SK-N-SH treated with all-trans-retinoic acid at 6 μM for 48 hours (cell line): ENCODE data around the gene SERPINF2.
"Not testable (repeated sequence)": the region's sequence is repeated elsewhere in the genome, so short reads cannot be mapped to it uniquely, and the experiment has no call there.

ENCODE experiments used
- ATAC-seq: fragments of 200-7000 bp; cut with Tn5 transposase; 3 replicates; pipeline ENCODE4 v1.9.1; 2020; ENCODE audit warnings: mild to moderate bottlenecking, moderate library complexity
- ARNTL ChIP-seq: fragments of 450-650 bp; formaldehyde crosslinking; IDR thresholded peaks from 2 replicates; pipeline ENCODE4 v1.5.0; 2020; ENCODE audit warnings: low read depth, mild to moderate bottlenecking, moderate library complexity, borderline replicate concordance
- BACH2 ChIP-seq: fragments of 250-450 bp; sonication (Bioruptor Pico); IDR thresholded peaks from 2 replicates; pipeline ENCODE4 v1.9.0; 2021; ENCODE audit warnings: mild to moderate bottlenecking, borderline replicate concordance
- CREB5 ChIP-seq: fragments of 250-450 bp; sonication (Bioruptor Pico); IDR thresholded peaks from 2 replicates; pipeline ENCODE4 v1.5.1; 2020; ENCODE audit warnings: low read depth, mild to moderate bottlenecking, moderate library complexity
- CSDC2 ChIP-seq: fragments of 250-450 bp; sonication (Bioruptor Pico); IDR thresholded peaks from 2 replicates; pipeline ENCODE4 v1.5.0; 2020; ENCODE audit warnings: mild to moderate bottlenecking, moderate library complexity
- CSRNP3 ChIP-seq: fragments of 250-450 bp; sonication (Bioruptor Pico); IDR thresholded peaks from 2 replicates; pipeline ENCODE4 v1.5.1; 2021; ENCODE audit warnings: mild to moderate bottlenecking, moderate library complexity
- ESRRG ChIP-seq: fragments of 250-450 bp; sonication (Bioruptor Pico); IDR thresholded peaks from 2 replicates; pipeline ENCODE4 v1.6.1; 2021; ENCODE audit warnings: mild to moderate bottlenecking
- GLIS3 ChIP-seq: fragments of 250-450 bp; sonication (Bioruptor Pico); IDR thresholded peaks from 2 replicates; pipeline ENCODE4 v1.5.0; 2020; ENCODE audit warnings: mild to moderate bottlenecking, moderate library complexity
- ISL1 ChIP-seq: fragments of 250-450 bp; sonication (Bioruptor Pico); IDR thresholded peaks from 2 replicates; pipeline ENCODE4 v2.1.2; 2022; ENCODE audit warnings: mild to moderate bottlenecking, moderate library complexity
- OSR1 ChIP-seq: fragments of 250-450 bp; sonication (Bioruptor Pico); IDR thresholded peaks from 2 replicates; pipeline ENCODE4 v1.8.0; 2022; ENCODE audit warnings: moderate library complexity, mild to moderate bottlenecking, inconsistent platforms
- PATZ1 ChIP-seq: fragments of 250-450 bp; sonication (Bioruptor Pico); IDR thresholded peaks from 2 replicates; pipeline ENCODE4 v1.8.0; 2020; ENCODE audit warnings: mild to moderate bottlenecking, moderate library complexity, borderline replicate concordance
- POU6F1 ChIP-seq: fragments of 250-450 bp; sonication (Bioruptor Pico); IDR thresholded peaks from 2 replicates; pipeline ENCODE4 v1.8.0; 2021; ENCODE audit warnings: low read depth, mild to moderate bottlenecking, moderate library complexity, borderline replicate concordance
- PPARA ChIP-seq: fragments of 250-450 bp; sonication (Bioruptor Pico); IDR thresholded peaks from 2 replicates; pipeline ENCODE4 v1.5.0; 2020; ENCODE audit warnings: mild to moderate bottlenecking, borderline replicate concordance
- RARB ChIP-seq: fragments of 250-450 bp; sonication (Bioruptor Pico); IDR thresholded peaks from 2 replicates; pipeline ENCODE4 v1.8.0; 2021; ENCODE audit warnings: mild to moderate bottlenecking, moderate library complexity
- SNAI2 ChIP-seq: fragments of 250-450 bp; sonication (Bioruptor Pico); IDR thresholded peaks from 2 replicates; pipeline ENCODE4 v1.5.0; 2020; ENCODE audit warnings: mild to moderate bottlenecking, moderate library complexity
- TCF4 ChIP-seq: fragments of 250-450 bp; sonication (Bioruptor Pico); IDR thresholded peaks from 2 replicates; pipeline ENCODE4 v1.8.0; 2021; ENCODE audit warnings: mild to moderate bottlenecking, moderate library complexity, borderline replicate concordance
- TOX ChIP-seq: fragments of 250-450 bp; sonication (Bioruptor Pico); IDR thresholded peaks from 2 replicates; pipeline ENCODE4 v1.8.0; 2021; ENCODE audit warnings: mild to moderate bottlenecking, moderate library complexity, borderline replicate concordance
- TSHZ2 ChIP-seq: fragments of 250-450 bp; sonication (Bioruptor Pico); IDR thresholded peaks from 2 replicates; pipeline ENCODE4 v1.5.0; 2020; ENCODE audit warnings: mild to moderate bottlenecking, moderate library complexity
- ZC3H10 ChIP-seq: fragments of 250-450 bp; sonication (Bioruptor Pico); IDR thresholded peaks from 2 replicates; pipeline ENCODE4 v1.5.1; 2021; ENCODE audit warnings: mild to moderate bottlenecking, moderate library complexity
- ZFP3 ChIP-seq: fragments of 250-450 bp; sonication (Bioruptor Pico); IDR thresholded peaks from 2 replicates; pipeline ENCODE4 v1.5.0; 2020; ENCODE audit warnings: mild to moderate bottlenecking, moderate library complexity
- ZFP30 ChIP-seq: fragments of 450-650 bp; formaldehyde crosslinking; IDR thresholded peaks from 2 replicates; pipeline ENCODE4 v1.5.0; 2022; ENCODE audit warnings: mild to moderate bottlenecking, moderate library complexity
- ZNF565 ChIP-seq: fragments of 450-650 bp; formaldehyde crosslinking; conservative IDR thresholded peaks from 2 replicates; pipeline ENCODE4 v1.5.0; 2020; ENCODE audit warnings: low read depth, mild to moderate bottlenecking, moderate library complexity
- ZNF70 ChIP-seq: fragments of 450-650 bp; formaldehyde crosslinking; IDR thresholded peaks from 2 replicates; pipeline ENCODE4 v1.5.0; 2020; ENCODE audit warnings: mild to moderate bottlenecking, moderate library complexity
- ZNF8 ChIP-seq: fragments of 450-650 bp; formaldehyde crosslinking; IDR thresholded peaks from 2 replicates; pipeline ENCODE4 v1.5.0; 2020; ENCODE audit warnings: mild to moderate bottlenecking, moderate library complexity

SERPINF2 gene

GRCh38 chr17:1764284-1764683 lies 21.6 kb downstream of the SERPINF2 start:
- peak; percentile 21 for ATAC-seq
- TF ChIP-seq CREB5, result 0 out of 2 replicates have a peak, but pooled peaks have one; percentile 12
- peak; percentile 83 for TF ChIP-seq SNAI2
- TF ChIP-seq POU6F1 (CRISPR knock-in tag), result no peak
- TF ChIP-seq BACH2 (CRISPR knock-in tag), result no peak
- TF ChIP-seq ZNF70, result no peak
- no peak for TF ChIP-seq ZC3H10 (CRISPR knock-in tag)
- TF ChIP-seq GLIS3 (CRISPR knock-in tag), result no peak
- TF ChIP-seq ARNTL (CRISPR knock-in tag), result 0 out of 2 replicates have a peak, but pooled peaks have one; percentile 33
- TF ChIP-seq TSHZ2 (CRISPR knock-in tag), result peak; percentile 50; the same call in 1 of the 2 replicates
- TF ChIP-seq ZFP30 (CRISPR knock-in tag), result no peak
- TF ChIP-seq CSDC2, result no peak
- peak; percentile 41; the same call in 1 of the 2 replicates for TF ChIP-seq ZFP3
- TF ChIP-seq ESRRG (CRISPR knock-in tag), result 0 out of 2 replicates have a peak, but pooled peaks have one; percentile 8
- TF ChIP-seq PATZ1 (CRISPR knock-in tag), result no peak
- no peak for TF ChIP-seq PPARA (CRISPR knock-in tag)
- no peak for TF ChIP-seq ZNF8 (CRISPR knock-in tag)
- TF ChIP-seq TCF4 (CRISPR knock-in tag), result peak; percentile 52; the same call in 1 of the 2 replicates
- no peak for TF ChIP-seq OSR1 (CRISPR knock-in tag)
- TF ChIP-seq ISL1 (CRISPR knock-in tag), result peak; percentile 31; the same call in 1 of the 2 replicates
- TF ChIP-seq TOX (CRISPR knock-in tag), result no peak
- no peak for TF ChIP-seq CSRNP3 (CRISPR knock-in tag)
- no peak for TF ChIP-seq ZNF565
- no peak for TF ChIP-seq RARB (CRISPR knock-in tag)

- TF ChIP-seq TCF4 (CRISPR knock-in tag), result 0 out of 2 replicates have a peak, but pooled peaks have one; percentile 6
- ATAC-seq, result not testable (repeated sequence)
These were observed 22.0 kb downstream of the SERPINF2 start for GRCh38 chr17:1764705-1765104.

GRCh38 chr17:1765576-1765975 lies 22.9 kb downstream of the SERPINF2 start:
- TF ChIP-seq PATZ1 (CRISPR knock-in tag), result no peak
- no peak for TF ChIP-seq BACH2 (CRISPR knock-in tag)
- no peak for TF ChIP-seq ISL1 (CRISPR knock-in tag)
- TF ChIP-seq ZC3H10 (CRISPR knock-in tag), result no peak
- TF ChIP-seq ZNF70, result no peak
- TF ChIP-seq ZNF8 (CRISPR knock-in tag), result no peak
- TF ChIP-seq GLIS3 (CRISPR knock-in tag), result no peak
- TF ChIP-seq ZFP3, result no peak
- ATAC-seq, result no peak
